HepG2 (cell line): ENCODE results near the gene APBA3. TPM values are rescaled to one million over a fixed set of nuclear protein-coding genes. Genes with fewer than 3 reads are reported as not detected.

Experiments
- ATAC-seq: fragments of 200-7000 bp; cut with Tn5 transposase; 3 replicates; pipeline ENCODE4 v1.9.1; 2020; ENCODE audit warnings: mild to moderate bottlenecking, moderate library complexity
- BruUV-seq: library from RNA; stranded (reverse); fragments of 400-500 nt; replicated peaks from 2 replicates; lab custom pipeline; 2021; lab: Mats Ljungman, UMichigan
- CTCF ChIA-PET: fragments of 300-600 bp; formaldehyde crosslinking; extraction: SDS; loops from one replicate; lab custom pipeline; 2021; ENCODE audit warnings: low total read pairs, inconsistent platforms, low intra/inter-chr PET ratio; lab: Yijun Ruan, JAX
- POLR2A ChIA-PET: fragments of 350-600 bp; sonication (Branson Sonifier 250); formaldehyde crosslinking; loops from one replicate; lab custom pipeline; 2020; ENCODE audit warnings: antibody characterized with exemption, inconsistent platforms; lab: Yijun Ruan, JAX
- DNase-seq: peaks from one replicate; pipeline ENCODE4 v3.0.0-alpha.2; 2015; ENCODE audit warnings: low spot score
- FAIRE-seq: peaks from 3 replicates; lab custom pipeline; 2011; peaks lifted over from hg19 to GRCh38; lab: Jason Lieb, UNC
- H2AFZ ChIP-seq: one replicate; pipeline ENCODE4 v1.6.1; 2011; ENCODE audit warnings: low read length, inconsistent platforms
- H3K27ac ChIP-seq: fragments of 300-600 bp; 3 replicates; pipeline ENCODE4 v1.8.0; 2011; ENCODE audit warnings: mixed run types, mild to moderate bottlenecking, mixed read lengths, low read length, inconsistent platforms; ENCODE audit not compliant: insufficient read depth; ENCODE audit errors: extremely low read length
- H3K27me3 ChIP-seq, 2 experiments: fragments of 200-600 bp in 1 of 2; 2 replicates in 1 of 2; 3 replicates in 1 of 2; pipeline versions ENCODE4 v1.6.0 to v1.8.0; 2011; ENCODE audit warnings: low read length in 2 of 2, mild to moderate bottlenecking in 2 of 2, moderate library complexity in 2 of 2, inconsistent platforms in 1 of 2; ENCODE audit not compliant: insufficient read depth in 2 of 2, control insufficient read depth in 1 of 2
- H3K36me3 ChIP-seq, 2 experiments: fragments of 200-600 bp in 1 of 2; replicated peaks in 1 of 2; 2 replicates in 1 of 2; 3 replicates in 1 of 2; pipeline versions ENCODE4 v1.5.1 to v1.8.0; 2011; ENCODE audit warnings: low read length in 2 of 2, inconsistent platforms in 1 of 2; ENCODE audit not compliant: insufficient read depth in 2 of 2, control insufficient read depth in 1 of 2
- H3K4me1 ChIP-seq: 2 replicates; pipeline ENCODE4 v1.5.1; 2012; ENCODE audit warnings: low read length, inconsistent platforms; ENCODE audit not compliant: insufficient read depth
- H3K4me2 ChIP-seq: 2 replicates; pipeline ENCODE4 v1.6.0; 2011; ENCODE audit warnings: low read depth, low read length, inconsistent platforms
- H3K4me3 ChIP-seq, 3 experiments: fragments of 200-600 bp in 1 of 3; sonication (generic), shearing (Covaris generic) in 1 of 3; replicated peaks in 1 of 3; 2 replicates each; pipeline ENCODE4 v1.5.1; 2011 to 2016; ENCODE audit warnings: low read length in 3 of 3, inconsistent platforms in 2 of 3, low read depth in 2 of 3, mild to moderate bottlenecking in 2 of 3, control low read depth in 1 of 3, mixed read lengths in 1 of 3; ENCODE audit not compliant: insufficient read depth in 1 of 3
- H3K79me2 ChIP-seq: one replicate; pipeline ENCODE4 v1.6.1; 2011; ENCODE audit warnings: low read length, inconsistent platforms; ENCODE audit not compliant: insufficient read depth
- H3K9ac ChIP-seq: 2 replicates; pipeline ENCODE4 v1.6.0; 2011; ENCODE audit warnings: mild to moderate bottlenecking, low read depth, low read length, inconsistent platforms; ENCODE audit not compliant: insufficient read depth
- H3K9me3 ChIP-seq: 2 replicates; pipeline ENCODE4 v1.5.1; 2012; ENCODE audit warnings: mild to moderate bottlenecking, low read length
- H4K20me1 ChIP-seq: 2 replicates; pipeline ENCODE4 v1.6.0; 2011; ENCODE audit warnings: inconsistent platforms, mild to moderate bottlenecking, low read length, moderate library complexity; ENCODE audit not compliant: insufficient read depth
- FOXO1 ChIP-seq: sonication (generic); formaldehyde crosslinking; IDR thresholded peaks from 2 replicates; pipeline ENCODE4 v1.4.0; 2020; ENCODE audit warnings: missing genetic modification reagents
- GTF2F1 ChIP-seq: fragments of 150-350 bp; IDR thresholded peaks from 2 replicates; pipeline ENCODE4 v1.6.1; 2014; ENCODE audit warnings: low read length
- IRX3 ChIP-seq: sonication (generic); formaldehyde crosslinking; IDR thresholded peaks from 2 replicates; pipeline ENCODE4 v1.8.1; 2023; ENCODE audit warnings: mild to moderate bottlenecking, low read depth, missing genetic modification reagents, borderline replicate concordance
- JUND ChIP-seq: sonication (generic); formaldehyde crosslinking; IDR thresholded peaks from 2 replicates; pipeline ENCODE4 v1.8.0; 2022; ENCODE audit warnings: mild to moderate bottlenecking, missing genetic modification reagents
- KDM6A ChIP-seq: IDR thresholded peaks from 2 replicates; pipeline ENCODE4 v1.6.1; 2016; ENCODE audit warnings: low read depth
- MATR3 ChIP-seq: sonication (generic); formaldehyde crosslinking; IDR thresholded peaks from 2 replicates; pipeline ENCODE4 v1.4.0; 2020; ENCODE audit warnings: missing genetic modification reagents
- PAF1 ChIP-seq: IDR thresholded peaks from 2 replicates; pipeline ENCODE4 v1.6.1; 2016; ENCODE audit warnings: missing genetic modification reagents, missing compliant biosample characterization
- SRSF4 ChIP-seq: fragments of 200-400 bp; formaldehyde crosslinking; IDR thresholded peaks from one replicate; pipeline ENCODE4 v1.6.1; 2018; ENCODE audit warnings: mild to moderate bottlenecking, low read depth, low read length, moderate library complexity; ENCODE audit not compliant: poor library complexity, severe bottlenecking
- ZBTB7A ChIP-seq: sonication (generic); formaldehyde crosslinking; IDR thresholded peaks from 2 replicates; pipeline ENCODE4 v1.8.0; 2022; ENCODE audit warnings: mild to moderate bottlenecking, missing genetic modification reagents
- ZNF12 ChIP-seq: sonication (generic); formaldehyde crosslinking; IDR thresholded peaks from 2 replicates; pipeline ENCODE4 v1.5.0; 2020; ENCODE audit warnings: missing genetic modification reagents
- ZNF207 ChIP-seq: fragments of 450-650 bp; IDR thresholded peaks from 2 replicates; pipeline ENCODE4 v1.6.1; 2016; ENCODE audit warnings: antibody characterized with exemption, borderline replicate concordance
- ZNF337 ChIP-seq: sonication (generic); formaldehyde crosslinking; IDR thresholded peaks from 2 replicates; pipeline ENCODE4 v1.5.1; 2020; ENCODE audit warnings: missing genetic modification reagents, low read depth, mild to moderate bottlenecking, borderline replicate concordance
- ZNF530 ChIP-seq: sonication (generic); formaldehyde crosslinking; IDR thresholded peaks from 2 replicates; pipeline ENCODE4 v1.5.0; 2020; ENCODE audit warnings: low read depth, mild to moderate bottlenecking, missing genetic modification reagents
- ZNF652 ChIP-seq: IDR thresholded peaks from 2 replicates; pipeline ENCODE4 v1.6.1; 2016; ENCODE audit warnings: low read depth, borderline replicate concordance
- ZNF839 ChIP-seq: sonication (generic); formaldehyde crosslinking; IDR thresholded peaks from 2 replicates; pipeline ENCODE4 v1.4.0; 2020; ENCODE audit warnings: missing genetic modification reagents, mild to moderate bottlenecking, borderline replicate concordance
- WGBS: methylation state at CpG from one replicate; pipeline ENCODE4 v1.1.6; 2017; ENCODE audit warnings: low lambda C conversion rate; 5-methylcytosine and 5-hydroxymethylcytosine counted together
- in situ Hi-C: cut with HindIII; loops from 2 replicates; pipeline ENCODE4 v1.10.0; 2017; ENCODE audit warnings: low pct_unique_long_range_greater_than_20kb; ENCODE audit not compliant: extremely low pct_ligation_motif_present
- intact Hi-C: fragments of 100-400 bp; cut with micrococcal nuclease; formaldehyde crosslinking; loops from one replicate; pipeline ENCODE4 v1.10.0; 2022; ENCODE audit not compliant: unreplicated experiment
- polyA plus RNA-seq, 8 experiments: library from polyadenylated mRNA; depleted of rRNA in 3 of 8; stranded (reverse) in 7 of 8; unstranded in 1 of 8; fragments of >200 nt; fragmentation: Illumina TruSeq in 4 of 8; extraction: Trizol in 4 of 8; gene quantifications; 2 replicates each; pipeline versions ENCODE4 v1.2.1 to v1.2.3, GENCODE V29; 2011 to 2016; ENCODE audit warnings: low read depth in 4 of 8, missing spikeins in 1 of 8, mixed read lengths in 1 of 8; ENCODE audit not compliant: insufficient read depth in 1 of 8
- total RNA-seq, 5 experiments: library from RNA; depleted of rRNA; stranded (reverse); fragments of >200 nt; fragmentation: Illumina TruSeq; extraction: Trizol; gene quantifications; 2 replicates each; pipeline ENCODE4 v1.2.3, GENCODE V29; 2016; ENCODE audit warnings: low read depth in 1 of 5
- TF ChIP-seq, protein P1 (sequence below): sonication (generic); formaldehyde crosslinking; IDR thresholded peaks from 2 replicates; pipeline ENCODE4 v1.8.1; 2023; ENCODE audit warnings: missing genetic modification reagents, inconsistent platforms, borderline replicate concordance
- TF ChIP-seq, protein P2 (sequence below): IDR thresholded peaks from 2 replicates; pipeline ENCODE4 v1.6.1; 2016; ENCODE audit warnings: low read depth, control low read depth
- TF ChIP-seq, protein P3 (sequence below): IDR thresholded peaks from 2 replicates; pipeline ENCODE4 v1.6.1; 2018; ENCODE audit warnings: missing genetic modification reagents, mild to moderate bottlenecking, missing compliant biosample characterization

APBA3 gene
- total and polyA plus RNA-seq, 2 of the 13 experiments (the other 11 are each of a cell fraction or from before 2014, with no cell fraction given): 14.2 to 14.3 TPM

DNA sequence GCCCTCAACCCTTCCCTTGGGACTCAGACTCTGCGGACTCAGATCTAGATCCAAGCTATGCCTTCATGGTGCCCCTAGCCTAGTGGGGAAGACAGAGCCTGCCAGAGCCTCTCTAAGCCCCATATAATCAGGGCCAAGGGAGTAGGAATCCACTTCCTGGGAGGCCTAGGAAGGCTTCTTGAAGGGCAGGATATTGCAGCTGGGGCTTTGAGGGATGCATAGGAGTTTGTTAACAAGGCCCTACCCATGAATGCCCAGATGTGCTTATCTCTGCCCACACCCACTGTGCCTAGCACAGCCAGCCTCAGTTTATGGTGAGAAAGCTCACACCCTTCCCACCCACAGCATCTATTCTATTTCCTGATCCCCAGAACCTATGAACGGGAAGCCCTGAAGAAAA lies 11.3 kb downstream of the APBA3 start:
- FAIRE-seq: no peak
- in situ Hi-C loops: no loop called here

DNA sequence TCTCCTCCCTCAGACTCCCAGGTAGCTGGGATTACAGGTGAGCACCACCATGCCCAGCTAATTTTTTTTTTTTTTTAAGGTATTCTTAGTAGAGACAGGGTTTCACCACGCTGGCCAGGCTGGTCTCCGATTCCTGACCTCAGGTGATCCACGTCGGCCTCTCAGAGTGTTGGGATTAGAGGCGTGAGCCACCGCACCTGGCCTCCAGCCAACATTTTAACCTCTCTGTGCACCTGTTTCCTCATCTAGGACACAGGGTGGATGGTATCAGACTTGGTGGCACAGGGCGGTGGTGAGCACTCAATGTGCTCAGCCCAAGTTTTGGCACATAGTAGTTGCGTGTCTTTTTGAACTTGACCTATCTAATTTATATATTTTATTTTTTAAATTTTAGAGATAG lies 12.5 kb downstream of the APBA3 start:
- Histone ChIP-seq H3K27ac (no peak overlapping the region), H3K4me3 (no peak overlapping the region), H3K9ac (no peak overlapping the region), H3K4me2 (no peak overlapping the region), H3K36me3 (peaks cover 0 to 4% of the 10 kb centered on the region in 2 experiments; a peak in 2 of 5 replicates), H3K27me3 (no peaks in the 10 kb centered on the region), H3K79me2 (no peaks in the 10 kb centered on the region), H2AFZ (no peak overlapping the region), H3K4me1 (no peaks in the 10 kb centered on the region), H3K9me3 (no peaks in the 10 kb centered on the region), H4K20me1 (no peaks in the 10 kb centered on the region)
- in situ Hi-C loops: no loop called here
- WGBS: over 99% methylated on average over 8 of the region's 8 CpGs
- POLR2A ChIA-PET: interaction anchor here (2.4 kb wide), 1 partner anchor 13 kb away, joined by 7 read pairs; the partner anchor contains the start of genes APBA3 and MRPL54
- FAIRE-seq (no peak), ATAC-seq (no peak), DNase-seq (no peak)
- no TSS peak for BruUV-seq
- TF ChIP-seq ZNF530 (CRISPR knock-in tag): no peak
- TF ChIP-seq GTF2F1: no peak
- TF ChIP-seq PAF1 (CRISPR knock-in tag): no peak
- no peak for TF ChIP-seq ZNF337 (CRISPR knock-in tag)
- TF ChIP-seq MATR3: no peak
- TF ChIP-seq ZNF207: no peak
- no peak for TF ChIP-seq FOXO1 (CRISPR knock-in tag)
- no peak for TF ChIP-seq SRSF4
- no peak for TF ChIP-seq IRX3 (CRISPR knock-in tag)
- TF ChIP-seq, protein P1, sequence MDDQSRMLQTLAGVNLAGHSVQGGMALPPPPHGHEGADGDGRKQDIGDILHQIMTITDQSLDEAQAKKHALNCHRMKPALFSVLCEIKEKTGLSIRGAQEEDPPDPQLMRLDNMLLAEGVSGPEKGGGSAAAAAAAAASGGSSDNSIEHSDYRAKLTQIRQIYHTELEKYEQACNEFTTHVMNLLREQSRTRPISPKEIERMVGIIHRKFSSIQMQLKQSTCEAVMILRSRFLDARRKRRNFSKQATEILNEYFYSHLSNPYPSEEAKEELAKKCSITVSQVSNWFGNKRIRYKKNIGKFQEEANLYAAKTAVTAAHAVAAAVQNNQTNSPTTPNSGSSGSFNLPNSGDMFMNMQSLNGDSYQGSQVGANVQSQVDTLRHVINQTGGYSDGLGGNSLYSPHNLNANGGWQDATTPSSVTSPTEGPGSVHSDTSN (CRISPR knock-in tag): no peak
- TF ChIP-seq, protein P2, sequence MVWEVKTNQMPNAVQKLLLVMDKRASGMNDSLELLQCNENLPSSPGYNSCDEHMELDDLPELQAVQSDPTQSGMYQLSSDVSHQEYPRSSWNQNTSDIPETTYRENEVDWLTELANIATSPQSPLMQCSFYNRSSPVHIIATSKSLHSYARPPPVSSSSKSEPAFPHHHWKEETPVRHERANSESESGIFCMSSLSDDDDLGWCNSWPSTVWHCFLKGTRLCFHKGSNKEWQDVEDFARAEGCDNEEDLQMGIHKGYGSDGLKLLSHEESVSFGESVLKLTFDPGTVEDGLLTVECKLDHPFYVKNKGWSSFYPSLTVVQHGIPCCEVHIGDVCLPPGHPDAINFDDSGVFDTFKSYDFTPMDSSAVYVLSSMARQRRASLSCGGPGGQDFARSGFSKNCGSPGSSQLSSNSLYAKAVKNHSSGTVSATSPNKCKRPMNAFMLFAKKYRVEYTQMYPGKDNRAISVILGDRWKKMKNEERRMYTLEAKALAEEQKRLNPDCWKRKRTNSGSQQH: no peak
- no peak for TF ChIP-seq ZBTB7A
- no peak for TF ChIP-seq KDM6A (CRISPR knock-in tag)
- intact Hi-C loops: no loop called here
- CTCF ChIA-PET: no interaction called here

More for the DNA sequence above, 11.3 kb downstream of the APBA3 start:
- peaks cover 0 to 4% of the 10 kb centered on the region in 2 experiments; a peak in 2 of 5 replicates for H3K36me3 ChIP-seq
- 100% methylated on average over 2 of the region's 2 CpGs for WGBS
- TSS peak; percentile 45 for BruUV-seq
- ChIA-PET POLR2A (interaction anchor here (2.4 kb wide), 1 partner anchor 12 kb away, joined by 7 read pairs; the partner anchor contains the start of genes APBA3 and MRPL54), CTCF (no interaction called here)
- H3K9me3 ChIP-seq: no peaks in the 10 kb centered on the region
- H3K27ac ChIP-seq: no peak overlapping the region
- H3K4me3 ChIP-seq: no peak overlapping the region
- DNase-seq (no peak), ATAC-seq (no peak)
- intact Hi-C loops: no loop called here
- no peaks in the 10 kb centered on the region for H3K79me2 ChIP-seq
- TF ChIP-seq, protein P3, sequence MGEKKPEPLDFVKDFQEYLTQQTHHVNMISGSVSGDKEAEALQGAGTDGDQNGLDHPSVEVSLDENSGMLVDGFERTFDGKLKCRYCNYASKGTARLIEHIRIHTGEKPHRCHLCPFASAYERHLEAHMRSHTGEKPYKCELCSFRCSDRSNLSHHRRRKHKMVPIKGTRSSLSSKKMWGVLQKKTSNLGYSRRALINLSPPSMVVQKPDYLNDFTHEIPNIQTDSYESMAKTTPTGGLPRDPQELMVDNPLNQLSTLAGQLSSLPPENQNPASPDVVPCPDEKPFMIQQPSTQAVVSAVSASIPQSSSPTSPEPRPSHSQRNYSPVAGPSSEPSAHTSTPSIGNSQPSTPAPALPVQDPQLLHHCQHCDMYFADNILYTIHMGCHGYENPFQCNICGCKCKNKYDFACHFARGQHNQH (CRISPR knock-in tag): no peak
- TF ChIP-seq ZNF652 (CRISPR knock-in tag): no peak
- no peak for TF ChIP-seq JUND (CRISPR knock-in tag)
- TF ChIP-seq ZNF12 (CRISPR knock-in tag): no peak
- no peak for TF ChIP-seq ZNF839 (CRISPR knock-in tag)
- no peak overlapping the region for H3K9ac ChIP-seq
- no peak overlapping the region for H2AFZ ChIP-seq
- no peaks in the 10 kb centered on the region for H3K27me3 ChIP-seq
- no peaks in the 10 kb centered on the region for H4K20me1 ChIP-seq
- H3K4me2 ChIP-seq: no peak overlapping the region
- no peaks in the 10 kb centered on the region for H3K4me1 ChIP-seq
